ENCODE data around the gene TANK.

TANK gene

DNA sequence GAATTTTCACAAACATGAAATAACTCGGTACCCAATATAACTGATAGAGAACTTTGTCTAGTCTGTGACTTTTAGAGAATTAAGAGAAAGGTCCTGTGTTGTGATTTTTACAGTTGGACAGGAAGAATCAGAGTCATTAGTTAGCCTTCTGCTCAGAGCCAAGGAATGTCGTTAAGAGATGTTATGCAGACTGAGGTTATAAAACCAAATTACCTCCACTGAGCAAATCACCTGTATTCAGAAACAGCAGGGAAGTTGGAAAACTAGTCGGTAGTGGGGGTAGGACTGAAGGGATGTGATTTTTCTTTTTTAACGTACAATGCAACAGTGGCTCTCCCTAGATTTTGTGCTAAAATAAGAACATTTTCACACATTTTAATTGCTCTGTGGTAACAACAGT, 18.5 kb downstream of the TANK start:
- TF ChIP-seq SIN3A (IDR thresholded peaks at IDR 0.05; ENCODE audit: borderline replicate concordance, insufficient read depth, low read length) (no peak), TAF1 (IDR thresholded peaks at IDR 0.05; ENCODE audit: borderline replicate concordance, insufficient read depth, low read length) (no peak), FOXP2 (optimal IDR thresholded peaks at IDR 0.05; ENCODE audit: borderline replicate concordance, extremely low read depth, extremely low read length, insufficient read depth) (no peak), POLR2AphosphoS5 (IDR thresholded peaks at IDR 0.05; ENCODE audit: low read depth, low read length) (no peak)
- TF ChIP-seq, protein P1, sequence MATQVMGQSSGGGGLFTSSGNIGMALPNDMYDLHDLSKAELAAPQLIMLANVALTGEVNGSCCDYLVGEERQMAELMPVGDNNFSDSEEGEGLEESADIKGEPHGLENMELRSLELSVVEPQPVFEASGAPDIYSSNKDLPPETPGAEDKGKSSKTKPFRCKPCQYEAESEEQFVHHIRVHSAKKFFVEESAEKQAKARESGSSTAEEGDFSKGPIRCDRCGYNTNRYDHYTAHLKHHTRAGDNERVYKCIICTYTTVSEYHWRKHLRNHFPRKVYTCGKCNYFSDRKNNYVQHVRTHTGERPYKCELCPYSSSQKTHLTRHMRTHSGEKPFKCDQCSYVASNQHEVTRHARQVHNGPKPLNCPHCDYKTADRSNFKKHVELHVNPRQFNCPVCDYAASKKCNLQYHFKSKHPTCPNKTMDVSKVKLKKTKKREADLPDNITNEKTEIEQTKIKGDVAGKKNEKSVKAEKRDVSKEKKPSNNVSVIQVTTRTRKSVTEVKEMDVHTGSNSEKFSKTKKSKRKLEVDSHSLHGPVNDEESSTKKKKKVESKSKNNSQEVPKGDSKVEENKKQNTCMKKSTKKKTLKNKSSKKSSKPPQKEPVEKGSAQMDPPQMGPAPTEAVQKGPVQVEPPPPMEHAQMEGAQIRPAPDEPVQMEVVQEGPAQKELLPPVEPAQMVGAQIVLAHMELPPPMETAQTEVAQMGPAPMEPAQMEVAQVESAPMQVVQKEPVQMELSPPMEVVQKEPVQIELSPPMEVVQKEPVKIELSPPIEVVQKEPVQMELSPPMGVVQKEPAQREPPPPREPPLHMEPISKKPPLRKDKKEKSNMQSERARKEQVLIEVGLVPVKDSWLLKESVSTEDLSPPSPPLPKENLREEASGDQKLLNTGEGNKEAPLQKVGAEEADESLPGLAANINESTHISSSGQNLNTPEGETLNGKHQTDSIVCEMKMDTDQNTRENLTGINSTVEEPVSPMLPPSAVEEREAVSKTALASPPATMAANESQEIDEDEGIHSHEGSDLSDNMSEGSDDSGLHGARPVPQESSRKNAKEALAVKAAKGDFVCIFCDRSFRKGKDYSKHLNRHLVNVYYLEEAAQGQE (IDR thresholded peaks at IDR 0.05; ENCODE audit: insufficient read depth in 1 of 2, low read depth in 2 of 2, low read length in 2 of 2): no peak

DNA sequence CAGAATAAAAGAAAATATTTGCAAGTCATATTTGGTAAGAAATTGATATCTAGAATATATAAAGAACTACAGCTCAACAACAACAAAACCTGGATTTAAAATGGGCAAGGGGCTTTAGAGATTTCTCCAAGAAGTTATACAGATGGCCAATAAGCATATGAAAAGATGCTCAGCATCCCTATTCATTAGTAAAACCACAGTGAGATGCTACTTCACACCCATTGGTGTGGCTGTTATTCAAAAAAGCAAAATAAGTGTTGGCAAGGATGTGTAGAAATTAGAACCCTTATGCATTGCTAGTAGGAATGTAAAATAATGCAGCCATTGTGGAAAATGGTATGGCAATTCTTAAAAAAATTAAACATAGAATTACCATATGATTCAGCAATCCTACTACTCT, 29.8 kb downstream of the TANK start:
- TF ChIP-seq TAF1 (IDR thresholded peaks at IDR 0.05; ENCODE audit: borderline replicate concordance, insufficient read depth, low read length) (no peak), SIN3A (IDR thresholded peaks at IDR 0.05; ENCODE audit: borderline replicate concordance, insufficient read depth, low read length) (no peak), POLR2AphosphoS5 (IDR thresholded peaks at IDR 0.05; ENCODE audit: low read depth, low read length) (no peak), FOXP2 (optimal IDR thresholded peaks at IDR 0.05; ENCODE audit: borderline replicate concordance, extremely low read depth, extremely low read length, insufficient read depth) (no peak)
- TF ChIP-seq, protein P1 (IDR thresholded peaks at IDR 0.05; ENCODE audit: insufficient read depth in 1 of 2, low read depth in 2 of 2, low read length in 2 of 2): no peak

DNA sequence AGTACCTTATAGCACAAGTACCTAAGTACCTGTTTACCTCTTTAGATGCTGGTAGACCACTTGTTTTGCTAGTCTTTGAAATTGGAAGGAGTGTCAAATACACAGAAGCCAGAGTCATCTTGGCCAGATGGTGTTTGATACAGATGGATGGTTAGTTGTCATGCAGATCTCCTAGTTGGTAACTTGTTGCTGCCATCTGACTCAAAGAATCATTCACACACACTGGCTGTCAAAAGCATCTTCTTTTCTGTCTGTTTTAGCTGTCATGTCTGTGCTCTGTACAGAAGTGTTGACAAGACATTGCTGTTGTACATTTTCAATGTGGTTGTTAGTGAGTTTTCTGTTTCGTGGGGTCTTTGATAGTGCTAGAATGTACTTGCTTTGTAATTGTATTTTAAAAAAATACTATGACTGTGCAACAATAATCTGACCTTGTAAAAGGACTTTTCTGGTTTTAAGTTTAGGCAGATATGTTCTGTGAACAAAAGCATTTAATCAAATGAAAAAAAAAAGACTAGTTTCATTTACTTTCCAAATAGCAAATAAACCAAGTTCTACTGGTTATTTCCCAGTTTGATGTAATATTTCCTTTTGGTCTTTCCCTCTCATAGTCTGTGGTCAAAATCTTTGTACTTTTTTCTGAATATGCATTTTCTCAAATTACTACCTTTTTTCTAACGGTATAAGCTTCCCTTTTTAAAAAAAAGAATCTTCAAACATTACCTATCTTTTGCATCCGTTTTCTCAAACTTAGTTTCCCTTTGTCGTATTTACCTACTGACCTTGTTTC, 39.9 kb downstream of the TANK start:
- TF ChIP-seq TAF1 (IDR thresholded peaks at IDR 0.05; ENCODE audit: borderline replicate concordance, insufficient read depth, low read length): no peak
- TF ChIP-seq POLR2AphosphoS5 (IDR thresholded peaks at IDR 0.05; ENCODE audit: low read depth, low read length): no peak
- TF ChIP-seq FOXP2 (optimal IDR thresholded peaks at IDR 0.05; ENCODE audit: borderline replicate concordance, extremely low read depth, extremely low read length, insufficient read depth): no peak
- TF ChIP-seq SIN3A (IDR thresholded peaks at IDR 0.05; ENCODE audit: borderline replicate concordance, insufficient read depth, low read length): no peak
- TF ChIP-seq, protein P1 (IDR thresholded peaks at IDR 0.05; ENCODE audit: insufficient read depth in 1 of 2, low read depth in 2 of 2, low read length in 2 of 2): no peak

DNA sequence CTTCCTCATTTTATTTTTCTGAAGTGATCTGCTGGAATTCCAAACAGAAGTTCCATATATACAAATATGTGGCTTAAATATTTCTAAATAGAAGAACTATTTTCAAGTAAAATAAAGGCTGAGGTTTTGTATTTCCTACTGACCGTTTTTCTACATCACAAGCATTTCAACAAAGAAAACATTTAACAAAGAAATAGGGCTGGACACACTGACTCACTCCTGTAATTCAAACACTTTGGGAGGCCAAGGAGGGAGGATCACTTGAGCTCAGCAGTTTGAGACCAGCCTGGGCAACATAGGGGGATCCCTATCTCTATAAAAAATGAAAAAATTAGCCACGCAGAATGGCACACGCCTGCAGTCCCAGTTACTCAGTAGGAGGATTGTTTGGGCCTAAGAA, 44.6 kb downstream of the TANK start:
- TF ChIP-seq FOXP2 (optimal IDR thresholded peaks at IDR 0.05; ENCODE audit: borderline replicate concordance, extremely low read depth, extremely low read length, insufficient read depth) (no peak), TAF1 (IDR thresholded peaks at IDR 0.05; ENCODE audit: borderline replicate concordance, insufficient read depth, low read length) (no peak), SIN3A (IDR thresholded peaks at IDR 0.05; ENCODE audit: borderline replicate concordance, insufficient read depth, low read length) (no peak), POLR2AphosphoS5 (IDR thresholded peaks at IDR 0.05; ENCODE audit: low read depth, low read length) (no peak)
- TF ChIP-seq, protein P1 (IDR thresholded peaks at IDR 0.05; ENCODE audit: insufficient read depth in 1 of 2, low read depth in 2 of 2, low read length in 2 of 2): no peak

Data from PFSK-1 (cell line).